HG03378 (cell line): ENCODE results near the gene TMEM107.
"Not testable (repeated sequence)": the region's sequence is repeated elsewhere in the genome, so short reads cannot be mapped to it uniquely, and the experiment has no call there.

Experiments
- ATAC-seq: cut with Tn5 transposase; IDR thresholded peaks from one replicate; pipeline ENCODE4 v1.9.1; 2021; ENCODE audit warnings: mild to moderate bottlenecking, moderate library complexity; ENCODE audit not compliant: unreplicated experiment

Gene TMEM107

DNA sequence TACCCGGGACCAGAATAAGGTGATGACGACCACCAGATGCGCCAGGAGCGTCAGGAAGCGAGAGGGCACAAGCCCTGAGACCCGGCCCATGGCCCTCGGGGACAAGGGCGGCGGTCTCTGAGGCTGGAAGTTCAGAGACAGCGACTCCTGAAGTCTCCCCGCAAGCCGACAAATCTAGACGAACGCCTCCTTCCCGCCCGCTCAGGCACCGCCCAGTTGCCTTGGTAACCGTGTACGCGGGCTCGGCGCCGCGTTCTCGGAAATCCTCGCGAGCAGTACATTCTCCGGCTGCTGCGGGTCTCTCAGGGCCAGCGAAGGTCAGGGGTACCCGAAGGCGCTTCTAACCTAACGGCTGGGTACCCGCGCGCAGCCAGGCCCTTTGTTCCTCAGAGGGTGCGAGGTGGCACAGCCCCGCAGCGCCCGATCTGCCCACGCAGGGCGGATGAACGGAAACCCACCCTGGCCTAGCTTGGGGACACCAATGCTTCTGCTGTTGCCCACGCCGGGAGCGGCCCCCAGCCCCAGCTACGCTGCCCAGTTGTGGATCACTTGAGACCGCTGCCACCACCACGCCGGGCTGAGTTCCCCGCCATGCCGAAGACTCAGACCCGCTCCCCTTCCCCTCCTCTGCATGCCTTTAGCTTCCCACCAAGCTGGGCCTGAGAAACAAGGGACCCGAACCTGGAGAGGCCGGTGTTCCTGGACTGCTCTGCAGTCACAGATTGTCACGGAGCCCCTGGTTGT lies at the start of gene TMEM107:
TSS of gene TMEM107 (minus strand) at position 184 of the 744 bp plus-strand sequence. CDS start at position 90, 94 bp downstream.
- no peak for ATAC-seq

DNA sequence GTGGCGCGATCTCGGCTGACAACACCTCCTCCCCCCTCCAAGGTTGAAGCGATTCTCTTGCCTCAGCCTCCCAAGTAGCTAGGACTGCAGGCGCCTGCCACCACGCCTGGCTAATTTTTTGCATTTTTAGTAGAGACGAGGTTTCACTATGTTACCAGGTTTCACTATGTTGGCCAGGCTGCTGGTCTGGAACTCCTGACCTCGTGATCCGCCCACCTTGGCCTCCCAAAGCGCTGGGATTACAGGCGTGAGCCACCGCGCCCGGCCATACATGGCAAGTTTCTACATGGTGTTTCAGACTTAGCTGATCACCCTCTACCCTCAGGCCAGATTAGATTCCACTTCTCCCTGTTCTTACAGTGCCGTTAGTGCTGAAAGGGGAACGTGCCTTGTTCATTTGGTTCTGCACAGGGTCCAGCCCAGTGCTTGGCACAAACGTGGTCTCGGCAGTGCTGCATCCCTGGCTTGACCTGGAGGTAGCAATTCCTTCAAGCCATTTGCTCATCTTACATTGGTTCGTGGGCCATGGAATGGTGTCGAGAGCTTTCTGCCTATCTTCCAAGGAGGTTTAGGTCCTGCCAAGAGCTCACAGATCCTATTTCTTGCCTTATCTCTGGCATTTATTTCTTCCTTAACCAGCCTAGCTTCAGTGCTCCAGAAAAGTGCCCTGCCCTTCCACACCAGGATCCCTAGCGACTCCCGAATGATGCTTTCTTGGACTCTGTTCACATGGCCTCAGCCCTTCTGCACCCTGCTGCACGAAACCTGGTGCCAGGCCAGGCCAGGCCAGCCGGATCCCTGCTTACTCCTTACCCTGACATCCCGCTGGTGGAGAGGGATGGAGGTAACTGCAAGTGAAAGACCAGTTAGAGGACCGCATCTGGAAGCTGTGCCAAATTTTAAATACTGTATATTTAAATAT lies 49.0 kb upstream of the TMEM107 start:
- ATAC-seq: no peak

DNA sequence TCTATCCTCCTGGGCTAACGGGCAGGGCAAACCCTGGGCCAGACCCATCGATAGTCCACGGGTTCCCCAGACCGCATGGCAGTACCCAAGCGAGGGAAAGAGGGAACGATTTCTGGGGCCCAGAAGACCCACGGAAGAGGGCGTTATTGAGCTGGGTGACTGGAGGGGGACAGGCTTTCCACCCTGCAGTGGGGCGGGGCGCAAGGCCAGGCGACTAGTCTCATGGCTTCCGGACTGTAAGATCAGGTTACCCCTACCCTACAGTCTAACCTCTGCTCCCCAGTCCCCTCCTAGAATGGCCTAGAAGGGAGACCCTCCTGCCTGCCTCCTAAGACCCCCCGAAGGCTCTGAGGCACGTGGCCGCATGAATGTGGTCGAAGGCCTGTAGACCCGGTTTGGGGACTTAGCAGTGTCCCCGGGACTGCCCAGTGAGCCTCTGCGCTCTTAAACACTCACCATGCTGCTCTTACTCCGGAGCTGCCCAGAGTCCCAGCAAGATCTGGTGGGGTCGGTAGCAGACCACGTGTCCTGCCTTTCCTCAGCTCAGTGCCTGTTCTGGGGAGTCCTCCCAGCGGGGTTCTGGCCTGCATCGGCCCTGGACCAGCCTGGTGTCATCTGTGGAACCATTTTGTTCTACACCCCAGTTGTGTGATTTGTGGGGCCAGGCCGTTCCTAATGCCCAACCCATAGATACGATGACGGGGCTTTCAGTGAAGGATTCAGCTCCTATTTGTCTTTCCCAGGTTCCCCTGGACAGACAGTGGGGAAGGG lies 47.4 kb upstream of the TMEM107 start:
- ATAC-seq: no peak

DNA sequence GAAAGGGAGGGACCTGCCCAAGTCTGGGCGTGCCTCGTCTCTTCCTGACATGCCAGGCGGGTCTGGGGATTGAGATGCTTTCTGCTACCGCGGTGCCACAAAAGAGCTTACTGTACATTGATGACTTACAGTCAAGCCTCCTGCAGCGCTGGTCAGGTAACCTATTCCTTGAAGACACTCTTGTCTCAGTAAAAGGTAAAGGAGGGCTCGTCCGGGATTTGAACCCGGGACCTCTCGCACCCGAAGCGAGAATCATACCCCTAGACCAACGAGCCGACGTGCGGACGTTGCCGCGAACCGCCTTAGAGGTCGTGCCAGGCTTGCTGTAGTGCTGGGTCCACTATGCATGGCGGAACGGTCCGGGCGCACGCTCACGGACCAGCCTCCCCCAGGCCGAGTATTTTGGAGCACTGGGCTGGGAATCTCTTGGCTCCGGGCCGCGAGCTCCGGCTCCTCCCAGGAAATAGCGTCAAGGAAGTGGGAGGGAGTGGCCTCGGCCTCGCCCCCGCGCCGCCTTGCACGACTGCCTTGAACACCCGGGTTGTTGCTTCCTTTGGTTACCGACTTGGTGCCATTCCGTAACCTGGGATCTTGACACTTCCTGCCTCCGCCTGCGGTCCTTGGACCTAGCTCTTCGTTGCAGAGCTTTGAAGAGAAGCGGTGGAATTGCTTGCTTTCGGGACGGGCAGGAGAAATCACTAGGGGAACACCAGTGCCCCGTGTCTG lies 46.6 kb upstream of the TMEM107 start:
- ATAC-seq: peak; percentile 34

DNA sequence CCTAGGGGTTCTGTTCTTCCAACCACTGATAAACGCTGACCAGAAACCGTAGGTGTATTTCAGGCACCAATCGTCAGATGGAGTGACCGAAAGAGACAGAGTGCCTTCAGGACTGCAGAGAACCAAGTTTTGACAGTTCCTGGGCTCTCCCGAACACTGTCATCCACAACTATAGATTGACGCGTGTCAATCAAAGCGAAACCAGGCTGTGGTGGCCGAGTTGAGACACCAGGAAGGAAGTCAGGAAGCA lies 46.1 kb upstream of the TMEM107 start:
- ATAC-seq: peak; percentile 29

DNA sequence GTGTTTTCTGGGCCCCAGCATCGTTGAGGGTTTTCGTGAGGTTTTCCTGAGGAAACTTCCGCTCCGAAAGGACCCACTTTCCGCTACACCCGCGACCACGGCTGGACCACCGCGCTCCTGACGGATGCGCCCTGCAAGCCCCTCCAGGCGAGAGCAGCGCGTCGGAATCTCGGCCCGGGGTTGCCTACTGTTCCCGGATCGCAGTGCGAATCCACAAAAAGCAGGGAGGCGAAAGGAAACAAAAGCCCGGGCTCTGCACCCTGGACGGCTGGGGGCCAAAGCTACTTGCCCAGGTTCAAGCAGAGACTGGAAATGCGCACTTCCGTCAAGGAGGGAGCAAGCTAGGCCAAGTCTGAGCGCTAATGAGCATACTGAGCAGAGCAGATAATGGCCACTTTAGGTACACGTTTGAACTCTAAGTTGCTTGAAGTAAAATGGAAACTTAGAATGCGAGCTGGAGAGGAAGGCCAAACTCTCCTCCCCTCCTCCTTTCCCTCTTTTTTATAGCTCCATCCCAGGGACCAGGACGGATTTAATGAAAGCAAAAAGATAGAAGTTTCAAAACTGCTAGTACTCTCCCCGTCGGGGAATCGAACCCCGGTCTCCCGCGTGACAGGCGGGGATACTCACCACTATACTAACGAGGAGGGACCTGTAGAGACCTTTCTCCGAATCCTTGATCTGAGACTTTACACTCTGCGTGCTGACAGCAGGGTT lies 45.6 kb upstream of the TMEM107 start:
- ATAC-seq: peak; percentile 45

DNA sequence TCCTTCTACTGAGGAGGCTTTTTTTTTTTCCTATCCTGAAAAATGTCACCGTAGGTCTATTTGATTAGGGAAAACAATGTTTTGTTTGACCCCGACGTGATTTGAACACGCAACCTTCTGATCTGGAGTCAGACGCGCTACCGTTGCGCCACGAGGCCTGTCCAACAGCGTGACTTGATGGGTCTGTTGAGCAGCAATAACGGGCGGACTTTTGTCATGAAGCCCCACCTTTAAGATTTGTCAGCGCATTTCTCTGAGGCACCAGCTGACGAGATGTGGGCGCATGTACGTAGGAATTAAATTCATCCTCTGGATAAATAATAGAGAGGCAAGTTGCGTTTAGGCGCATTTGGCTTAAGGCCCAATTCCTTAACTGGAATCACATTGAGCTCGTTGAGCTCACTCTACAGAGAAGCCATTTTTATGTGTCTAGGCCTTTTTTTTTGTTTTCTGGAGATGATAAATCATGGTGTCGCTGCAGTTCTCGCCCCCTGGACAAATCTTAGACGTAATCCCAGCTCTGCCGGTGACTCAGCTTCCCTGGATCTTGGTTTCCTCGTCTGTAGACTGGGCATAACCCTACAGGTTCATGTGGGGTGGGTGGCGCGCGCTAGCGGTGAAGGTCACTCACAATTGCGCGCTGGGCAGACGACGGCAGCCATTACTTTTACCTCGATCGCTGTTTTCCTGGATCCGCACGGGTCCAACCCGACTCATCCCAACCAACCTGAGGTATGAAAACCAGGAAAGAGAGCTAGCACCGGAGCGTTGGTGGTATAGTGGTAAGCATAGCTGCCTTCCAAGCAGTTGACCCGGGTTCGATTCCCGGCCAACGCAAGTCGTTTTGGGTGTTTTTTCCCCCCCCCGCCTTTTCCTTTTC lies 44.8 kb upstream of the TMEM107 start:
- no peak for ATAC-seq

DNA sequence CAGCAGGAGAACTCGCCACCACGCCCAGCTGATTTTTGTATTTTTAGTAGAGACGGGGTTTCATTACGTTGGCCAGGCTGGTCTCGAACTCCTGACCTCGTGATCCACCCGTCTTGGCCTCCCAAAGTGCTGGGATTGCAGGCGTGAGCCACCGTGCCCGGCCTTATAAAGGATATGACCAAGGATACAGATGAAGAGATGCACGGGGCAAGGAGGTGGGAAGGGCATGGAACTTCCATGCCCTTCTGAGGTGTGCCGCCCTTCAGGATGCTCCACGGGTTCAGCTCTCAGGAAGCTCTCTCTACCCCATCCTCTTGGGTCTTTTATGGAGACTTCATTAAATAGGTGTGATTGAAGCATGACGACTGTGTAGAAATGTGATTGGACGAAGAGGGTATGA lies 37.8 kb upstream of the TMEM107 start:
- ATAC-seq: not testable (repeated sequence)

DNA sequence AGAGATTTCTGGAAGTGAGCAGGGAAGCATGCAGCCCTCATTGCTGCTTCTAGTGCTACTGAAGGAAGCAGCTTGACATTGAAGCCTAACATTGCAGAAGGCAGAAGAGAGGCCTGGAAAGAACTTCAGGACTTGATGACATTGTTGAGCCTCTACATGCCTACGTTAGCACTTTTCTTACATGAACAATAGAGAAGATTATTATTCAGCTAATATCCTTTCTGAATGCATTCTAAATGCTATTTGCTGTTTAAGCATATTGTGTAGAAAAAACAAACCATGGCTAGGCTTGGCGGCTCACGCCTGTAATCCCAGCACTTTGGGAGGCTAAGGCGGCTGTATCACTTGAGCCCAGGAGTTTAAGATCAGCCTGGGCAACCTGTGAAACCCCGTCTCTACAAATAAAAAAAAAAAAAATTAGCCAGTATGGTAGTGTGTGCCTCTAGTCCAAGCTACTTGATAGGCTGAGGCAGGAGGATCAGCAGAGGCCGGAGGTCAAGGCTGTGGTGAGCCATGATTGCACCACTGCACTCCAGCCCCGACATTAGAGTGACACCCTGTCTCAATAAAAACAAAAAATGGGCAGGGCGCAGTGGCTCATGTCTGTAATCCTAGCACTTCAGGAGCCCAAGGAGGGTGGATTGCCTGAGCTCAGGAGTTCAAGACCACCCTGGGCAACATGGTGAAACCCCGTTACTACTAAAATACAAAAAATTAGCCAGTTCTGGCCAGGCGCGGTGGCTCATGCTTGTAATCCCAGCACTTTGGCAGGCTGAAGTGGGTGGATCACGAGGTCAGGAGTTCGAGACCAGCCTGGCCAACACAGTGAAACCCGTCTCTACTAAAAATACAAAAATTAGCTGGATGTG lies 36.4 kb upstream of the TMEM107 start:
- ATAC-seq: no peak

DNA sequence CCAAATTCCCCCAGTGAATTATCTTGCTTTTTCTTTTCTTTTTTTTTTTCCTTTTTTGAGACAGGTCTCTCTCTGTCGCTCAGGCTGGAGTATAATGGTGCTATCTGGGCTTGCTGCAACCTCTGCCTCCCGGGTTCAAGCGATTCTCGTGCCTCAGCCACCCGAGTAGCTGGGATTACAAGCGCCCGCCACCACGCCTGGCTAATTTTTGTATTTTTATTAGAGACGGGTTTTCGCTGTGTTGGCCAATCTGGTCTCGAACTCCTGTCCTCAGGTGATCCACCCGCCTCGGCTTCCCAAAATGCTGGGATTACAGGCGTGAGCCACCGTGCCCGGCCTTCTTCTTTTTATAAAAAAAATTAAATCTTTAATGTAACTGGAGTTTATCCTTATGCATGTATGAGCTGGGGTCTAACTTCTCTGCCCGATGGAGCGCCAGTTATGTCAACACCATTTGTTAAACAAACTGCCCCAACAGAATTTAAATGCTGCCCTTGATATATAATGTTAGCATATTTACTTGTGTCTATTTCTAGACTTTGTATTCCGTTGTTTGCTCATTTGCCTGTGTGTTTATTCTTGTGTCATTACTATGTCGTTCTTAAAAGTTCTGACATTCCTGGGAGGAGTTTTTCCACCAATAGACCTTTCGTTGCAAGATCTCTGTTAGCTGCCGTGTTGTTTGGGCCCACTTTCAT lies 34.7 kb upstream of the TMEM107 start:
- ATAC-seq: no peak

DNA sequence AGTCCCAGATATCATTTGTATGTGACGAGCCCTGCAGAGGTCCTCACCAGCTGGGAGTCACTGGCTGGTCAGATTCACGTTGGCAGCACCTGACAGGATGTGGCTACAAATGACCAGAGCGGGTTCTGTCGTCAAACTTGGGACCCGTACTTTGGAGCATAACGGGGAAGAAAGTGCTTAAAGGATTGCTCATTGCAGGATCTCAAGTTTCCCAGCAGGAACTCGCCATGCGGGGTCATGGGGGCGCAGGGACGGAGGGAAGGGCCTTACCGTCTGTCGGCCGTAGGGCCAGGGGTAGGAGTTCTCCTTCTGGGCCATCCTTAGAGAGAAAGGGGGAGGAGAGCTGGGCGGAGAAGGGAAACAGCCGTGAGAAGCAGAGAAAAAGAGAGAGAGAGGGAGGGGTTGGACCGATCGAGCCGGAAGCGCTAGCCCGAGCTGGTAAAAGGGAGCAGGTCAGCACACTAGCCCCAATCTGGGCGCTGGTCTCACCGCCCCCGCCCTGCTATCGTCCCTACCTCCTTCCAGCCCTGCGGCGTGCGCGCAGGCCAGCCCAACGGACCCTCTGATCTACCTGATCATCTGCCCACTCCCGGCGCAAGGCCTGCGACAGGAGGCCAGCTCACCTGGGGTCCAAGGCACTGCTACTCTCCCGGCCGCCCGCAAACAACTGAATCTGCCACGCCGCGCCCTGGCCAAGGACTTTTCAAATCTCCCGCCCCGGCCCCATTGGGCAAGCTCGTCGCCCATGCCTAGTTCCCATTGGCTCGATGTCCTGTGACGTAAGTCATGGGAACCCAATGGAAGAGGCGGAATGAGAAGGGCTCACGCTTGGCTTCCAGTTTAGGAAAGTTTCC lies 34.0 kb upstream of the TMEM107 start, which contains the start of gene AURKB:
TSS of gene AURKB (minus strand) at position 669 of the 854 bp plus-strand sequence. CDS start at position 318, 351 bp downstream.
- ATAC-seq: peak; percentile 59

DNA sequence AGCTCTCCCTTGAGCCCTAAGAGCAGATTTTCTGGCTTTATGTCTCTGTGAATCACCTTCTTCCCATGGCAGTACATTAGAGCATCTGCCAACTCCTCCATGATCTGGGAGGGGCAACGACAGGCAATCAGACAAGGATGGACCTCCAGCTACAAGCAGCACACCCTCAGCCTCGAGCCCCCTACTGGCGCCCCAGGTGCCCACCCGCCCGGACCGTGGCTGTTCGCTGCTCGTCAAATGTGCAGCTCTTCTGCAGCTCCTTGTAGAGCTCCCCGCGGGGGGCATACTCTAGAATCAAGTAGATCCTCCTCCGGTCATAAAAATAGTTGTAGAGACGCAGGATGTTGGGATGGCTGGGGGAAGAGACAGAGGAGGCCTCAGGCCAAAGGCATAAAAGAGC lies 30.4 kb upstream of the TMEM107 start:
- no peak for ATAC-seq

DNA sequence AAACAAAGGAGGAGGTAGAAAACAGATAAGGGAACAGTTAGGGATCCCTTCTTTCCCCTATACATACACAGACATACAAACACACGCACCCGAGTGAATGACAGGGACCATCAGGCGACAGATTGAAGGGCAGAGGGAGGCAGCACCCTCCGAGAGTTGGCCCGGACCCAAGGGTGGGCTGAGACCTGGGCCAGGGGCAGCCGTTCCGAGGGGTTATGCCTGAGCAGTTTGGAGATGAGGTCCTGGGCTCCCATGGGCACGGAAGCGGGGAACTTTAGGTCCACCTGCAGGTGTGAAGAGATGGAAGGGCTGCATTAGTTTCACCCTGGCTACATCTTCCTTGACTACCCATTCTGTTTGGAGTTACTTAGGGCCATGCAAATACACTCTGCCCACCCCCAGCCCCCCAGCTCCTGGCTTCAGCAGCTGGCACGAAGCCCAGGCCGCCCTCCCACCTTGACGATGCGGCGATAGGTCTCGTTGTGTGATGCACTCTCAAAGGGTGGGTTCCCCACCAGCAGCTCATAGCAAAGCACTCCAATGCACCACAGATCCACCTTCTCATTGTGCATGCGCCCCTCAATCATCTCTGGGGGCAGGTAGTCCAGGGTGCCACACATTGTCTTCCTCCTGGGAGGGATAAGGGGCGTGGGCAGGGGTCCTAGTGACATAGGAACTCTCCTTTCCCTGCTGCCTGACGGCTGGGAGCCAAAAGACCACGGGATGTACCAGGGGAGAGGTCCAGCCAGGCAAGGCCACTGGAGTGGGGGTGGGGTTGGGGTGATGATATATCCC lies 28.8 kb upstream of the TMEM107 start:
- ATAC-seq: no peak

DNA sequence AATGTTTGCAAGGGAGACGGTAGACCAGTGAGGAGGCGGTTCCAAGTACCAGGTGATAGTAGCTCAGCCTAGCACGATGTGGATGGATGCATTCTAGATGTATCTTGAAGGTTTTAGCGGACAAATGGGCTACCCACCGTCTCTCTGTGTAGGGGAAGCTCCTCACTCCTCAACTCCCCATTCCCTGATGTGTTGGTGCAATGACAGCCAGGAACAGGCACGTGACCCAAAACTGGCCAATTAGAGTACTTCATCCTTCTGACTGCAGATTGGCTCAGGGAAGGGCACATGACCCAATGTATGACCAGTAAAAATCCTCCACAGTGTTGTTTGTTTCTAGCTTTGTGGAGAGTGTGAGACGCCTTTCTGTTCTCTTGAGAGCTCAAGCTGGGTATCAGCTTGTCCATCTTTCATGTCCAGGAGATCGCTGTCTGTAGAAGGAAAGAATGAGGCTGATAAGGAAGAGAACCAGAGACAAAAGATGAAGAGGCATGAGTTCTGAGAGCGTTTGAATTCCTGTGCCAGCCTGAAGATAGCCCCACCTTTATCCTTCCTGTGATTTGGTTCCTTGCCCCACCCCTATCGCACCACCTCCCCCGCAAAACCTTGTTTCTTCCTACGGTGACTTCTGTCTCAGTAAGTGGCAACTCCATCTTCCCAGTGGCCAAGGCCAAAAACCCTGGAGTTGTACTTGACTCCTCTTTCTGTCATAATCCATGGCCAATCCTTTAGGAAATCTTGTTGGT lies 16.1 kb upstream of the TMEM107 start:
- no peak for ATAC-seq

DNA sequence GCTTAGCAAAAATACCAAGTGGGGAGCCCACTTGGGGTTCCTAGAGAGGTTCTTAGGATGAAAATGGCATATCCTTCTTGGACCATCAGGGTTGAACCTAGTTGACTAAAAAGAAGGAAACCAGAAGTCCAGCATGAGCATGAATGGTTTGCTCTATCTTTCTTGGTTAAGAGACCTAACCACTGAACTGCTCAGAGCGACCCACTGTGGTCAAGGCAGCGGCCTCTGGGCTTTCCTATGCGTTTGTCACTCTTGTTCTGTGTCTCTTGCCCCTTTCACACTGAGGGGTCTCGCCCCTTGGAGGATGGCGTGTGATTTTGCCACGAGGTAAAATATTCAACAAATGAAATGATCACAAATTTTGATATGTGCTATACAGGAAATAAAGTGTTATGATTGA lies 14.3 kb upstream of the TMEM107 start:
- ATAC-seq: no peak
